Measurements from ENCODE around the gene UPK1A.
"Not testable (repeated sequence)": the region's sequence is repeated elsewhere in the genome, so short reads cannot be mapped to it uniquely, and the experiment has no call there.

UPK1A gene

GRCh38 chr19:35648017-35648961, 18.0 kb upstream of the UPK1A start, which contains the start of gene COX6B1:
Gene COX6B1, plus strand, starts transcription at chr19:35648323. Its CDS starts 2,921 bp downstream, at chr19:35651244.
- Histone ChIP-seq H3K36me3 (peaks cover 26% of the 10 kb centered on the region), H3K4me1 (no peaks in the 10 kb centered on the region), H3K27me3 (no peaks in the 10 kb centered on the region), H3K4me3 (ENCODE audit: low read depth, low read length) (peak within 1 kb of the TSS; percentile 68), H3K9me3 (no peaks in the 10 kb centered on the region)
- peak; percentile 95 for DNase-seq
- TF ChIP-seq, protein P1, sequence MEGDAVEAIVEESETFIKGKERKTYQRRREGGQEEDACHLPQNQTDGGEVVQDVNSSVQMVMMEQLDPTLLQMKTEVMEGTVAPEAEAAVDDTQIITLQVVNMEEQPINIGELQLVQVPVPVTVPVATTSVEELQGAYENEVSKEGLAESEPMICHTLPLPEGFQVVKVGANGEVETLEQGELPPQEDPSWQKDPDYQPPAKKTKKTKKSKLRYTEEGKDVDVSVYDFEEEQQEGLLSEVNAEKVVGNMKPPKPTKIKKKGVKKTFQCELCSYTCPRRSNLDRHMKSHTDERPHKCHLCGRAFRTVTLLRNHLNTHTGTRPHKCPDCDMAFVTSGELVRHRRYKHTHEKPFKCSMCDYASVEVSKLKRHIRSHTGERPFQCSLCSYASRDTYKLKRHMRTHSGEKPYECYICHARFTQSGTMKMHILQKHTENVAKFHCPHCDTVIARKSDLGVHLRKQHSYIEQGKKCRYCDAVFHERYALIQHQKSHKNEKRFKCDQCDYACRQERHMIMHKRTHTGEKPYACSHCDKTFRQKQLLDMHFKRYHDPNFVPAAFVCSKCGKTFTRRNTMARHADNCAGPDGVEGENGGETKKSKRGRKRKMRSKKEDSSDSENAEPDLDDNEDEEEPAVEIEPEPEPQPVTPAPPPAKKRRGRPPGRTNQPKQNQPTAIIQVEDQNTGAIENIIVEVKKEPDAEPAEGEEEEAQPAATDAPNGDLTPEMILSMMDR (IDR thresholded peaks at IDR 0.05; ENCODE audit: low read depth, low read length), result no peak

- H3K36me3 ChIP-seq, result peaks cover 44% of the 10 kb centered on the region
- no peaks in the 10 kb centered on the region for H3K4me1 ChIP-seq
- no peaks in the 10 kb centered on the region for H3K27me3 ChIP-seq
- no peak overlapping the region for H3K4me3 ChIP-seq (ENCODE audit: low read depth, low read length)
- H3K9me3 ChIP-seq, result no peaks in the 10 kb centered on the region
- TF ChIP-seq, protein P1 (IDR thresholded peaks at IDR 0.05; ENCODE audit: low read depth, low read length), result no peak
- DNase-seq, result no peak
Measured at GRCh38 chr19:35650581-35650980, 15.7 kb upstream of the UPK1A start.

GRCh38 chr19:35654828-35655227, 11.5 kb upstream of the UPK1A start:
- not testable (repeated sequence) for H3K4me1 ChIP-seq; H3K4me3 ChIP-seq (ENCODE audit: low read depth, low read length); H3K27me3 ChIP-seq; H3K9me3 ChIP-seq; DNase-seq
- peaks cover 67% of the 10 kb centered on the region for H3K36me3 ChIP-seq

- no peaks in the 10 kb centered on the region for H3K27me3 ChIP-seq
- H3K36me3 ChIP-seq, result peaks cover 62% of the 10 kb centered on the region
- TF ChIP-seq, protein P1 (IDR thresholded peaks at IDR 0.05; ENCODE audit: low read depth, low read length), result no peak
- H3K9me3 ChIP-seq, result no peaks in the 10 kb centered on the region
- no peak for DNase-seq
- no peaks in the 10 kb centered on the region for H3K4me1 ChIP-seq
- H3K4me3 ChIP-seq (ENCODE audit: low read depth, low read length), result no peak overlapping the region
Measured at GRCh38 chr19:35655600-35655999, 10.7 kb upstream of the UPK1A start.

DNA sequence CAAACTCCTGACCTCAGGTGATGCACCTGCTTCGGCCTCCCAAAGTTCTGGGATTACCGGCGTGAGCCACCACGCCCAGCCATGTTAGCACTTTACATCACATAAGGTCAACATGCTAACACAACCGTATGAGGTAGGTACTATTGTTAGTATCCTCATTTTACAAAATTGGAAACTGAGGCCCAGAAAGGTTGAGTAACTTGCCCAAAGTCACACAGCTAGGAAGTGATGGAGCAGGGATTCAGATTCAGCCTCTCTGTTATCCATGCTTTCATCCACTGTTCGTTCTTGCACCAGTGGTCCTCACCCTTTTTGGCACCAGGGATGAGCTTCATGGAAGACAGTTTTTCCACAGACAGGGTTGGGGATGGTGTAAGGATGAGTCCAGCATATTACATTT, 9.6 kb upstream of the UPK1A start:
- H3K36me3 ChIP-seq, result peaks cover 51% of the 10 kb centered on the region
- H3K27me3 ChIP-seq, result no peaks in the 10 kb centered on the region
- H3K9me3 ChIP-seq, result no peaks in the 10 kb centered on the region
- H3K4me1 ChIP-seq, result no peaks in the 10 kb centered on the region
- no peak overlapping the region for H3K4me3 ChIP-seq (ENCODE audit: low read depth, low read length)
- DNase-seq, result no peak
- TF ChIP-seq, protein P1 (IDR thresholded peaks at IDR 0.05; ENCODE audit: low read depth, low read length), result no peak

- Histone ChIP-seq H3K36me3 (peaks cover 43% of the 10 kb centered on the region), H3K4me1 (no peaks in the 10 kb centered on the region), H3K9me3 (no peaks in the 10 kb centered on the region), H3K4me3 (ENCODE audit: low read depth, low read length) (no peak overlapping the region), H3K27me3 (no peaks in the 10 kb centered on the region)
- TF ChIP-seq, protein P1 (IDR thresholded peaks at IDR 0.05; ENCODE audit: low read depth, low read length), result 0 out of 2 replicates have a peak, but pooled peaks have one; percentile 6
- no peak for DNase-seq
Measured at GRCh38 chr19:35657904-35658700, 8.2 kb upstream of the UPK1A start.

All from BE2C (cell line).